Suprapubic skin (tissue), 4 donors: ENCODE data around the gene RPS6KA2. TPM values are rescaled to one million over a fixed set of nuclear protein-coding genes. Genes with fewer than 3 reads are reported as not detected.
"Not testable (repeated sequence)": the region's sequence is repeated elsewhere in the genome, so short reads cannot be mapped to it uniquely, and the experiment has no call there.

Source experiments
- DNase-seq, 2 donors: peaks; one replicate each; pipeline ENCODE4 v3.0.0-alpha.2; 2019; ENCODE audit warnings: low spot score in 2 of 2
- H3K27ac ChIP-seq: fragments of 200-600 bp; sonication (generic); one replicate; pipeline ENCODE4 v1.5.1; 2019
- H3K27me3 ChIP-seq: fragments of 200-600 bp; sonication (generic); one replicate; pipeline ENCODE4 v1.5.1; 2019
- H3K36me3 ChIP-seq: fragments of 200-600 bp; sonication (generic); one replicate; pipeline ENCODE4 v1.5.1; 2019
- H3K4me1 ChIP-seq: fragments of 200-600 bp; sonication (generic); one replicate; pipeline ENCODE4 v1.5.1; 2019
- H3K4me3 ChIP-seq: fragments of 200-600 bp; sonication (generic); one replicate; pipeline ENCODE4 v1.5.1; 2019; ENCODE audit warnings: mild to moderate bottlenecking
- H3K9me3 ChIP-seq: fragments of 200-600 bp; sonication (generic); one replicate; pipeline ENCODE4 v1.5.1; 2019
- EP300 ChIP-seq: sonication (generic); formaldehyde crosslinking; IDR thresholded peaks from one replicate; pipeline ENCODE4 v1.6.1; 2017; ENCODE audit warnings: antibody characterized with exemption
- POLR2A ChIP-seq, 2 donors: fragments of 450-650 bp; IDR thresholded peaks; one replicate each; pipeline ENCODE4 v1.6.1; 2017; ENCODE audit warnings: antibody characterized with exemption in 2 of 2, mild to moderate bottlenecking in 2 of 2, moderate library complexity in 2 of 2
- POLR2AphosphoS5 ChIP-seq, 3 donors: sonication (generic); formaldehyde crosslinking; IDR thresholded peaks; one replicate each; pipeline ENCODE4 v1.6.1; 2017; ENCODE audit warnings: antibody characterized with exemption in 3 of 3
- WGBS: methylation state at CpG from one replicate; pipeline ENCODE4 v1.1.5; 2018; 5-methylcytosine and 5-hydroxymethylcytosine counted together
- total RNA-seq, 4 donors: library from RNA; depleted of rRNA; stranded (reverse); fragments of >200 nt; gene quantifications; one replicate each; pipeline ENCODE4 v1.1.0, GENCODE V29; 2016
- TF ChIP-seq, protein P1 (sequence below), 2 donors: fragments of 200-600 bp in 1 of 2; fragments of 450-650 bp in 1 of 2; sonication (generic) in 1 of 2; IDR thresholded peaks; one replicate each; pipeline ENCODE4 v1.5.1; 2016 to 2019; ENCODE audit warnings: antibody characterized with exemption in 2 of 2, mild to moderate bottlenecking in 1 of 2, moderate library complexity in 1 of 2

Gene RPS6KA2
- total RNA-seq, 4 donors from 2014 or later, result 24.2 to 38.5 (median 32.3) TPM

DNA sequence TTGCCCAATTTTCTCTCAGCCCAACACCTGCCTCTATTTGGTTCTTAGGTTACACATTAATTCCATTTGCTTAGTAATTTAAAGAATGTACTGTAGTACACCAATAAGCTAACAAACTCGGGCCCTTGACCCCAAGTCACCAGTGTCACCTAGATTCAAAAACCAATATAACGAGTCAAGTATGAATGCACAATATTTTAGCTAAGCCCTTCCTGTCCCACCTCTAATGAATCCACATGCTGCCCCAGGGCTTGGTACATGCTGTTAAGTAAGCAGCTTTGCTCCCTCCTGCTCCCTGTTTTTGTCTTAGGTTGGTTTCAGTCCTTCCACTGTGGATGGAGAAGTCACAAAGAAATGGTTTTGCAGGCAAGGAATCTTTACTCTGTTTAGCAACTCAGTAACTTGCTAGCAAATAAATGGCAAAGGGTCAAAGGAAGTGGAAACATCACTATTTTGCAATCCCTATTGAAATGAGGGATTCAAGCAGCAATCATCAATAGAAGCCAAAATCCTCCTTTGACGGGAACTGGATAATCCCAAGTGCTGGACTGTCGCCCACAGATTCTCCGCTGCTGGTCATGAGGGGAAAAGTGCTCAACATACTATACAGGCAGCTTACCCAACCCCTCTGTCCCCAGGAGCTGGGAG lies 239.3 kb downstream of the RPS6KA2 start:
- Histone ChIP-seq H3K27me3 (no peaks in the 10 kb centered on the region), H3K27ac (no peak overlapping the region), H3K4me3 (no peak overlapping the region), H3K9me3 (no peaks in the 10 kb centered on the region), H3K4me1 (peaks cover 5% of the 10 kb centered on the region), H3K36me3 (no peaks in the 10 kb centered on the region)
- TF ChIP-seq POLR2AphosphoS5 (IDR thresholded peaks at IDR 0.05) (no peak), EP300 (no peak), POLR2A (IDR thresholded peaks at IDR 0.05) (no peak)
- TF ChIP-seq, protein P1, sequence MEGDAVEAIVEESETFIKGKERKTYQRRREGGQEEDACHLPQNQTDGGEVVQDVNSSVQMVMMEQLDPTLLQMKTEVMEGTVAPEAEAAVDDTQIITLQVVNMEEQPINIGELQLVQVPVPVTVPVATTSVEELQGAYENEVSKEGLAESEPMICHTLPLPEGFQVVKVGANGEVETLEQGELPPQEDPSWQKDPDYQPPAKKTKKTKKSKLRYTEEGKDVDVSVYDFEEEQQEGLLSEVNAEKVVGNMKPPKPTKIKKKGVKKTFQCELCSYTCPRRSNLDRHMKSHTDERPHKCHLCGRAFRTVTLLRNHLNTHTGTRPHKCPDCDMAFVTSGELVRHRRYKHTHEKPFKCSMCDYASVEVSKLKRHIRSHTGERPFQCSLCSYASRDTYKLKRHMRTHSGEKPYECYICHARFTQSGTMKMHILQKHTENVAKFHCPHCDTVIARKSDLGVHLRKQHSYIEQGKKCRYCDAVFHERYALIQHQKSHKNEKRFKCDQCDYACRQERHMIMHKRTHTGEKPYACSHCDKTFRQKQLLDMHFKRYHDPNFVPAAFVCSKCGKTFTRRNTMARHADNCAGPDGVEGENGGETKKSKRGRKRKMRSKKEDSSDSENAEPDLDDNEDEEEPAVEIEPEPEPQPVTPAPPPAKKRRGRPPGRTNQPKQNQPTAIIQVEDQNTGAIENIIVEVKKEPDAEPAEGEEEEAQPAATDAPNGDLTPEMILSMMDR (IDR thresholded peaks at IDR 0.05), result no peak
- WGBS, result 77% methylated on average over 5 of the region's 5 CpGs
- DNase-seq, result no peak

DNA sequence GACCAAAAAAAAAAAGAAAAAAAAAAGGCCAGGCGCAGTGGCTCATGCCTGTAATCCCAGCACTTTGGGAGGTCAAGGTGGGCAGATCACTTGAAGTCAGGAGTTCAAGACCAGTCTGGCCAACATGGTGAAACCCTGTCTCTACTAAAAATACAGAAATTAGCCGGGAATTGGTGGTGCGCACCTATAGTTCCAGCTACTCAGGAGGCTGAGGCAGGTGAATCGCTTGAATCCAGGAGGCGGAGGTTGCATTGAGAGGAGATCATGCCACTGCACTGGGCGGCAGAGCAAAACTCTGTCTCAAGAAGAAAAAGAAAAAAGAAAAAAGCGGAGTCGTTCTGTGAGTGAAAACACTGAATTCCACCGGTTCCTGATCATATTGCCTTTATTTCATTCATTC lies 240.0 kb downstream of the RPS6KA2 start:
- H3K27me3 ChIP-seq, H3K36me3 ChIP-seq, H3K4me1 ChIP-seq, H3K27ac ChIP-seq, H3K9me3 ChIP-seq, DNase-seq, H3K4me3 ChIP-seq: not testable (repeated sequence)
- WGBS, result 96% methylated on average over 9 of the region's 9 CpGs

DNA sequence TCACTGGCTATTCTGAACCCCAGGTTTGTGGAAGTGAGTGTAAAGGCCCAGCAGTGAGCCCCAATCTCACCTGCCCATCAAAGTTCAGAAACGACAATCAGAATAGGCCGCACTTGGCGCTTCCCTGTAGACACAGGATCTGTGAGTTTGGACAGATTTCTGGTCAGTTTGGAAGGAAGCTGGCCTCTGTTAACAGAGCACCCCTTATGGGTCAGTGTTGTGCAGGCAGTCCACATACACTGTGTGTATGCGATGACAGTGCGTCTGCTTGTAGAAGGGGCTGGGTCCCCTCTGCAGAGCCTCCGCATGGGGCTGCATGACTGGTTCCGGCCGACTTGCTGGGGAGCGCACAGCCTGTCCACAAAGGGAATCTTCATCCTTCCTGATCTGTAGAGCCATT lies 240.9 kb downstream of the RPS6KA2 start:
- H3K27me3 ChIP-seq, result no peaks in the 10 kb centered on the region
- peaks cover 15% of the 10 kb centered on the region for H3K4me1 ChIP-seq
- TF ChIP-seq POLR2AphosphoS5 (IDR thresholded peaks at IDR 0.05) (no peak), EP300 (no peak), POLR2A (IDR thresholded peaks at IDR 0.05) (no peak)
- TF ChIP-seq, protein P1 (IDR thresholded peaks at IDR 0.05), result no peak
- H3K9me3 ChIP-seq, result no peaks in the 10 kb centered on the region
- no peak overlapping the region for H3K4me3 ChIP-seq
- 93% methylated on average over 9 of the region's 9 CpGs for WGBS
- no peaks in the 10 kb centered on the region for H3K36me3 ChIP-seq
- no peak for DNase-seq
- no peak overlapping the region for H3K27ac ChIP-seq

DNA sequence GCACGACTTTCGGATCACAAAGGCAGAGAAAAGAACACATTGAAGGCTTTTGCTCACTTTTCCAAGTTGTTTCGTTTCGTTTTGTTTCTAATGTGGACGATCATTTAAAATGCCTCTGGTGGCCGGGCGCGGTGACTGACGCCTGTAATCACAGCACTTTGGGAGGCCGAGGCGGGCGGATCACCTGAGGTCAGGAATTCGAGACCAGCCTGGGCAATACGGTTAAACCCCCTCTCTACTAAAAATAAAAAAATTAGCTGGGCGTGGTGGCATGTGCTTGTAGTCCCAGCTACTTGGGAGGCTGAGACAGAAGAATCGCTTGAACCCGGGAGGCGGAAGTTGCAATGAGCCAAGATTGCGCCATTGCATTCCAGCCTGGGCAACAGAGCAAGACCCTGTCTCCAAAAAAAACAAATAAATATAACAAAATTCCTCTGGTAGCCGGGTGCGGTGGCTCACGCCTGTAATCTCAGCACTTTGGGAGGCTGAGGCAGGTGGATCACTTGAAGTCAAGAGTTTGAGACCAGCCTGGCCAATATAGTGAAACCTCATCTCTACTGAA lies 243.2 kb downstream of the RPS6KA2 start:
- peaks cover 18% of the 10 kb centered on the region for H3K4me1 ChIP-seq
- peak in 1 of 2 donors; percentile 68 for DNase-seq
- not testable (repeated sequence) for H3K9me3 ChIP-seq, H3K27me3 ChIP-seq, H3K36me3 ChIP-seq
- H3K27ac ChIP-seq, result peak overlapping the region; percentile 95
- peak overlapping the region; percentile 75 for H3K4me3 ChIP-seq
- TF ChIP-seq, protein P1 (IDR thresholded peaks at IDR 0.05), result peak in 1 of 2 donors; percentile 20
- 11% methylated on average over 22 of the region's 22 CpGs for WGBS

DNA sequence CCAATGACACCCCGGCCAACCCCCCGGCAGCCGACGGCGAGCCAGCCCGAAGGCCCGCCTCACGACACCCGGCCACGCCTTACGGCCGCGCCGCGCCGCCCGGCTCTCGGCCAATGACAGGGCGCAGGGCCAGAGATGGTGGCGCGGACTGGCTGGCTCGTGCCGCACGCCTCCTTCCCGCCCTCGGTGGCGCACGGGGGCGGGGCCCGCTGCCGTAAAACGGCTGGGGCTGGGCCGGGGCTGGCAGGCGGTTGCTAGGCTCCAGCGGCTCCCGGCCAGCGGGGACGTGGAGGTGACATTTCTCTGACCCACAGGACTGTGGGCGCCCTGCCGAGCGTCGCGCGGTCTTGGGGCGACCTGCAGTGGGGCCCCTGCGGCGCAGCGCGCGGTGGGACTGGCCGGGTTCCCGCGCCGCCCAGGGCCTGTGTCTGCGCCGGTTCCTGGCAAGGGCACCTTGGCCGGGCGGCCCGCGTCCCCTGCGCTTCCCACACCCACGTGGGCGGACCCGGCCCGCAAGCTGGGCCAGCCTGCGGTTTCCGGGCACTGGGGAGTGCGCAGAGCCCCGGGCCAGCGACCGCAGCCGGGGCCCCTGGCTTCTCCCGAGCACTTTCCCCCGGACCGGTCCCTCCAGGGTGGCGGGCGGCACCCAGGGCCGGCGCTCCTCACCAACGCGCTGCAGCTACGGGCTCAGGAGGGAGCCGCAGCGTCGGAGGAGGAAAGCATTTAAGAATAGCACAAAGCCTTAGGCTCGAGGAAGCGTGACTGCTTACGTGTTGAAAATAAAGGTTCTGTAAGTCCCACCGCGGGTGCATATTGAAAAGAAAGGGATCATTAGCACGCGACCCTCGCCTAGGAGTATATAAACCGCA lies 243.9 kb downstream of the RPS6KA2 start, which contains the start of gene MPC1:
MPC1 (minus strand) TSS at position 8 of the 869 bp plus-strand sequence. CDS start 64 bp downstream, outside the sequence.
- Histone ChIP-seq H3K4me3 (peak within 1 kb of the TSS; percentile 75), H3K9me3 (no peaks in the 10 kb centered on the region), H3K27ac (peak within 1 kb of the TSS; percentile 95), H3K4me1 (peaks cover 18% of the 10 kb centered on the region), H3K27me3 (no peaks in the 10 kb centered on the region), H3K36me3 (no peaks in the 10 kb centered on the region)
- DNase-seq, result peak; percentile 96
- peak in 2 of 3 donors; percentile 17 to 62 for TF ChIP-seq POLR2AphosphoS5 (IDR thresholded peaks at IDR 0.05)
- TF ChIP-seq POLR2A (IDR thresholded peaks at IDR 0.05), result peak in 1 of 2 donors; percentile 65
- TF ChIP-seq, protein P1 (IDR thresholded peaks at IDR 0.05), result no peak
- no peak for TF ChIP-seq EP300
- whole genome bisulfite sequencing, result 0% methylated on average over 31 of the region's 94 CpGs
